PFSK-1 (cell line): Measurements from ENCODE around the gene KNG1.

ENCODE experiments used
- POLR2AphosphoS5 ChIP-seq: IDR thresholded peaks from 2 replicates; pipeline ENCODE4 v1.6.1; 2012; ENCODE audit warnings: low read depth, mild to moderate bottlenecking, control low read depth, low read length, moderate library complexity
- SIN3A ChIP-seq: IDR thresholded peaks from 2 replicates; pipeline ENCODE4 v1.6.1; 2012; ENCODE audit warnings: mild to moderate bottlenecking, low read length, moderate library complexity, borderline replicate concordance; ENCODE audit not compliant: insufficient read depth
- TF ChIP-seq, protein P1 (sequence below), 2 experiments: IDR thresholded peaks; 2 replicates each; pipeline versions ENCODE4 v1.6.1 to v1.8.0; 2011 to 2012; ENCODE audit warnings: low read depth in 2 of 2, low read length in 2 of 2, control low read depth in 1 of 2, inconsistent platforms in 1 of 2, mild to moderate bottlenecking in 1 of 2, moderate library complexity in 1 of 2; ENCODE audit not compliant: insufficient read depth in 1 of 2

DNA sequence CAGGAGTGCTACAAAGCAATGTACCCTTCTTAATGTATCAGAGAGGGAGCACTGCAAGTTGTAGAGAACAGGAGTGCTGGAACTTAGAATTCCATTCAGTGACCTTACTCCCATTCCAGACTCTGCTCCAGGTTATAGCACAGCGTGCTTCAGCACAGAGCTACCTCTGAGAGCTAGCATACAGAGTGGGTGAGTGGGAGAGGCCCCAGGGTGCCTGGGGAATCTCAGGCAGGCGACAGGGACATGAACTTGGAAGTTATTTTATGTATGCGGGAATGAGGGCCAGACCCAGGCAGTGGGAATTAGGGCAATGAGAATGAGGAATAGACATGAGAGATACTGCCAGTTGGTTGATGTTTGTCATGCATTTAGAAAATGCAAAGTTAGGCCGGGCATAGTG lies 3.7 kb upstream of the KNG1 start:
- TF ChIP-seq SIN3A: no peak
- TF ChIP-seq, protein P1, sequence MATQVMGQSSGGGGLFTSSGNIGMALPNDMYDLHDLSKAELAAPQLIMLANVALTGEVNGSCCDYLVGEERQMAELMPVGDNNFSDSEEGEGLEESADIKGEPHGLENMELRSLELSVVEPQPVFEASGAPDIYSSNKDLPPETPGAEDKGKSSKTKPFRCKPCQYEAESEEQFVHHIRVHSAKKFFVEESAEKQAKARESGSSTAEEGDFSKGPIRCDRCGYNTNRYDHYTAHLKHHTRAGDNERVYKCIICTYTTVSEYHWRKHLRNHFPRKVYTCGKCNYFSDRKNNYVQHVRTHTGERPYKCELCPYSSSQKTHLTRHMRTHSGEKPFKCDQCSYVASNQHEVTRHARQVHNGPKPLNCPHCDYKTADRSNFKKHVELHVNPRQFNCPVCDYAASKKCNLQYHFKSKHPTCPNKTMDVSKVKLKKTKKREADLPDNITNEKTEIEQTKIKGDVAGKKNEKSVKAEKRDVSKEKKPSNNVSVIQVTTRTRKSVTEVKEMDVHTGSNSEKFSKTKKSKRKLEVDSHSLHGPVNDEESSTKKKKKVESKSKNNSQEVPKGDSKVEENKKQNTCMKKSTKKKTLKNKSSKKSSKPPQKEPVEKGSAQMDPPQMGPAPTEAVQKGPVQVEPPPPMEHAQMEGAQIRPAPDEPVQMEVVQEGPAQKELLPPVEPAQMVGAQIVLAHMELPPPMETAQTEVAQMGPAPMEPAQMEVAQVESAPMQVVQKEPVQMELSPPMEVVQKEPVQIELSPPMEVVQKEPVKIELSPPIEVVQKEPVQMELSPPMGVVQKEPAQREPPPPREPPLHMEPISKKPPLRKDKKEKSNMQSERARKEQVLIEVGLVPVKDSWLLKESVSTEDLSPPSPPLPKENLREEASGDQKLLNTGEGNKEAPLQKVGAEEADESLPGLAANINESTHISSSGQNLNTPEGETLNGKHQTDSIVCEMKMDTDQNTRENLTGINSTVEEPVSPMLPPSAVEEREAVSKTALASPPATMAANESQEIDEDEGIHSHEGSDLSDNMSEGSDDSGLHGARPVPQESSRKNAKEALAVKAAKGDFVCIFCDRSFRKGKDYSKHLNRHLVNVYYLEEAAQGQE (IDR thresholded peaks at IDR 0.05; ENCODE audit: insufficient read depth in 1 of 2, low read depth in 2 of 2, low read length in 2 of 2): no peak
- TF ChIP-seq POLR2AphosphoS5: no peak
